ENCODE results near the gene MDFIC. TPM values are rescaled to one million over a fixed set of nuclear protein-coding genes. Genes with fewer than 3 reads are reported as not detected.

Gene MDFIC
- total and polyA plus RNA-seq, 2 of the 4 experiments (the other 2 are of a cell fraction), result 16.9 to 35.0 TPM

- Histone ChIP-seq H2BK120ac (ENCODE audit: low read depth, low read length) (no peak overlapping the region), H3K79me1 (ENCODE audit: low read depth in 1 of 2, low read length in 2 of 2) (peaks cover 18 to 45% of the 10 kb centered on the region in 2 experiments), H3K36me3 (ENCODE audit: control insufficient read depth, insufficient read depth, low read length) (no peaks in the 10 kb centered on the region; the same call in 1 of the 2 replicates), H3K9ac (ENCODE audit: low read depth, low read length) (no peak overlapping the region), H3K4me1 (ENCODE audit: control insufficient read depth, insufficient read depth, low read length) (peaks cover 5% of the 10 kb centered on the region), H3K4me3 (ENCODE audit: insufficient read depth, low read depth, low read length) (no peak overlapping the region), H2BK20ac (ENCODE audit: low read depth, low read length) (no peak overlapping the region), H4K8ac (ENCODE audit: low read depth in 2 of 2, low read length in 2 of 2) (no peak overlapping the region), H2BK15ac (ENCODE audit: low read depth, low read length) (no peak overlapping the region), H3K4ac (ENCODE audit: low read depth, low read length) (no peak overlapping the region), H2BK5ac (ENCODE audit: low read depth, low read length, poor library complexity, severe bottlenecking) (no peak overlapping the region), H3K9me1 (ENCODE audit: insufficient read depth, low read length) (no peaks in the 10 kb centered on the region; the same call in 1 of the 2 replicates), H2AK5ac (ENCODE audit: low read depth, low read length) (no peak overlapping the region), H2AK9ac (replicated peaks; ENCODE audit: low read depth, low read length, poor library complexity) (no peak overlapping the region), H3K27me3 (ENCODE audit: control insufficient read depth, insufficient read depth, low read length) (no peaks in the 10 kb centered on the region), H2AFZ (replicated peaks; ENCODE audit: low read length, poor library complexity) (no peak overlapping the region), H3K56ac (ENCODE audit: extremely low read depth, insufficient read depth, low read length) (no peak overlapping the region), H3K18ac (ENCODE audit: low read depth, low read length) (no peak overlapping the region), H3K9me3 (ENCODE audit: control insufficient read depth, insufficient read depth, low read length) (no peaks in the 10 kb centered on the region), H3K14ac (replicated peaks; ENCODE audit: low read depth, low read length) (no peak overlapping the region), H4K5ac (ENCODE audit: low read depth, low read length) (no peak overlapping the region), H4K20me1 (ENCODE audit: insufficient read depth, low read length) (no peaks in the 10 kb centered on the region), H3K27ac (ENCODE audit: insufficient read depth, low read length) (no peak overlapping the region), H3K23ac (ENCODE audit: low read depth, low read length) (no peak overlapping the region), H3K4me2 (ENCODE audit: low read depth, low read length) (no peak overlapping the region), H4K91ac (ENCODE audit: insufficient read depth, low read depth, low read length) (no peak overlapping the region)
- BruUV-seq (replicated peaks), result no TSS peak
- DNase-seq (no peak), ATAC-seq (ENCODE audit: low read depth) (no peak)
- in situ Hi-C loops (cut with MboI; ENCODE audit: low sequenced_read_pairs), result no loop called here
- no CpG with 5 or more reads among the region's 3 CpGs for WGBS, 2 experiments (ENCODE audit: extremely low coverage in 2 of 2, insufficient read length in 1 of 2)
- TF ChIP-seq CTCF (conservative IDR thresholded peaks at IDR 0.05; ENCODE audit: low read depth, low read length), result no peak
- TF ChIP-seq RCOR1 (IDR thresholded peaks at IDR 0.05; ENCODE audit: insufficient replicate concordance, low read length), result no peak
- no peak for TF ChIP-seq RAD21 (IDR thresholded peaks at IDR 0.05; ENCODE audit: low read length)
- no peak for TF ChIP-seq BHLHE40 (IDR thresholded peaks at IDR 0.05; ENCODE audit: low read depth, low read length)
- no peak for TF ChIP-seq CHD1 (IDR thresholded peaks at IDR 0.05; ENCODE audit: low read depth, low read length)
- TF ChIP-seq MAZ (IDR thresholded peaks at IDR 0.05; ENCODE audit: borderline replicate concordance, low read depth, low read length), result no peak
- no peak for TF ChIP-seq FOS (IDR thresholded peaks at IDR 0.05; ENCODE audit: low read depth, low read length)
- no peak for TF ChIP-seq SMC3 (IDR thresholded peaks at IDR 0.05; ENCODE audit: low read depth, low read length)
- no peak for TF ChIP-seq NFE2L2 (IDR thresholded peaks at IDR 0.05; ENCODE audit: low read depth, low read length)
- no peak for TF ChIP-seq USF2 (IDR thresholded peaks at IDR 0.05; ENCODE audit: low read depth, low read length)
- no peak for TF ChIP-seq ELK1 (IDR thresholded peaks at IDR 0.05; ENCODE audit: borderline replicate concordance, low read depth, low read length)
- no peak for TF ChIP-seq RFX5 (IDR thresholded peaks at IDR 0.05; ENCODE audit: low read depth, low read length)
- TF ChIP-seq MXI1 (IDR thresholded peaks at IDR 0.05; ENCODE audit: borderline replicate concordance, low read depth, low read length), result no peak
- no peak for TF ChIP-seq POLR2A (IDR thresholded peaks at IDR 0.05; ENCODE audit: low read depth, low read length)
- TF ChIP-seq MAFK (IDR thresholded peaks at IDR 0.05; ENCODE audit: low read depth, low read length), result no peak
- TF ChIP-seq CEBPB (IDR thresholded peaks at IDR 0.05; ENCODE audit: low read depth, low read length), result no peak
- intact Hi-C loops (cut with micrococcal nuclease), result no loop called here
- dilution Hi-C loops (cut with HindIII; ENCODE audit: low sequenced_read_pairs, unreplicated experiment), result no loop called here
- CTCF ChIA-PET, result interaction anchor here (0.5 to 0.7 kb wide), 2 partner anchors 144 to 1307 kb away, joined by 3 read pairs; no protein-coding TSS in a partner anchor
- POLR2A ChIA-PET (ENCODE audit: unreplicated experiment), result no interaction called here
Measured at GRCh38 chr7:114952296-114952695, 30.4 kb downstream of the MDFIC start.

Measured in IMR-90 (cell line).